ENCODE results near the gene EXOSC3. TPM values are rescaled to one million over a fixed set of nuclear protein-coding genes. Genes with fewer than 3 reads are reported as not detected.
"Not testable (repeated sequence)": the region's sequence is repeated elsewhere in the genome, so short reads cannot be mapped to it uniquely, and the experiment has no call there.

The EXOSC3 gene
- 63.8 and 69.9 TPM in 2 replicates for total RNA-seq

GRCh38 chr9:37784616-37785483, at the start of gene EXOSC3:
Gene EXOSC3, minus strand, starts transcription at chr9:37785064. Its CDS starts 20 bp downstream, at chr9:37785044.
- no peaks in the 10 kb centered on the region for H3K9me3 Mint-ChIP-seq
- TF ChIP-seq CTCF (IDR thresholded peaks at IDR 0.05), result no peak
- intact Hi-C loops (cut with micrococcal nuclease), result loop anchor here (1.0 to 10.0 kb wide), 5 partner anchors 15 to 300 kb away; partner anchors contain the start of genes DCAF10, POLR1E, SLC25A51 and TOMM5
- no peaks in the 10 kb centered on the region for H3K27me3 Mint-ChIP-seq
- peaks cover 35% of the 10 kb centered on the region for H3K4me1 Mint-ChIP-seq
- peak; percentile 87 for ATAC-seq (ENCODE audit: low read depth)
- peak within 1 kb of the TSS; percentile 93 for H3K27ac Mint-ChIP-seq
- CTCF ChIA-PET, result interaction anchor here (1.3 kb wide), 1 partner anchor 16 kb away, joined by 5 read pairs; the partner anchor contains the start of gene DCAF10
- peak; percentile 83 for DNase-seq
- H3K4me3 Mint-ChIP-seq, result peak within 1 kb of the TSS; percentile 98
- H3K36me3 Mint-ChIP-seq (ENCODE audit: low read depth), result peaks cover 43% of the 10 kb centered on the region
- POLR2A ChIA-PET, result interaction anchor here (0.6 to 2.9 kb wide), 12 partner anchors 9 to 1384 kb away, joined by 3 to 63 read pairs (median 4); partner anchors contain the start of genes DCAF10, SLC25A51, TOMM5 and TRMT10B

- no peak for ATAC-seq (ENCODE audit: low read depth)
- H3K36me3 Mint-ChIP-seq (ENCODE audit: low read depth), result peaks cover 52% of the 10 kb centered on the region
- DNase-seq, result no peak
- ChIA-PET CTCF (no interaction called here), POLR2A (no interaction called here)
- H3K9me3 Mint-ChIP-seq, result no peaks in the 10 kb centered on the region
- intact Hi-C loops (cut with micrococcal nuclease), result no loop called here
- H3K4me3 Mint-ChIP-seq, result no peak overlapping the region
- no peak overlapping the region for H3K27ac Mint-ChIP-seq
- TF ChIP-seq CTCF (IDR thresholded peaks at IDR 0.05), result no peak
- H3K4me1 Mint-ChIP-seq, result no peaks in the 10 kb centered on the region
- H3K27me3 Mint-ChIP-seq, result no peaks in the 10 kb centered on the region
Observed at GRCh38 chr9:37827483-37828165, 42.8 kb upstream of the EXOSC3 start.

- H3K27ac Mint-ChIP-seq; DNase-seq; H3K4me3 Mint-ChIP-seq; POLR2A ChIA-PET; ATAC-seq (ENCODE audit: low read depth); H3K27me3 Mint-ChIP-seq; CTCF ChIA-PET; H3K4me1 Mint-ChIP-seq; intact Hi-C loops (cut with micrococcal nuclease); H3K9me3 Mint-ChIP-seq: not testable (repeated sequence)
- H3K36me3 Mint-ChIP-seq (ENCODE audit: low read depth), result peaks cover 70% of the 10 kb centered on the region
Observed at GRCh38 chr9:37825174-37825573, 40.3 kb upstream of the EXOSC3 start.

GRCh38 chr9:37820142-37820541, 35.3 kb upstream of the EXOSC3 start:
- no peaks in the 10 kb centered on the region for H3K9me3 Mint-ChIP-seq
- H3K27ac Mint-ChIP-seq, result no peak overlapping the region
- ATAC-seq (ENCODE audit: low read depth), result no peak
- TF ChIP-seq CTCF (IDR thresholded peaks at IDR 0.05), result no peak
- ChIA-PET POLR2A (no interaction called here), CTCF (no interaction called here)
- H3K4me1 Mint-ChIP-seq, result no peaks in the 10 kb centered on the region
- intact Hi-C loops (cut with micrococcal nuclease), result no loop called here
- no peaks in the 10 kb centered on the region for H3K27me3 Mint-ChIP-seq
- peaks cover 49% of the 10 kb centered on the region for H3K36me3 Mint-ChIP-seq (ENCODE audit: low read depth)
- no peak overlapping the region for H3K4me3 Mint-ChIP-seq
- no peak for DNase-seq

- TF ChIP-seq CTCF (IDR thresholded peaks at IDR 0.05), result no peak
- CTCF ChIA-PET, result no interaction called here
- H3K4me1 Mint-ChIP-seq, result no peaks in the 10 kb centered on the region
- peaks cover 39% of the 10 kb centered on the region for H3K36me3 Mint-ChIP-seq (ENCODE audit: low read depth)
- ATAC-seq (ENCODE audit: low read depth) (no peak), DNase-seq (no peak)
- intact Hi-C loops (cut with micrococcal nuclease), result no loop called here
- H3K4me3 Mint-ChIP-seq, result no peak overlapping the region
- H3K27ac Mint-ChIP-seq, result no peak overlapping the region
- no peaks in the 10 kb centered on the region for H3K27me3 Mint-ChIP-seq
- POLR2A ChIA-PET, result interaction anchor here (0.7 kb wide), 1 partner anchor 12 kb away, joined by 3 read pairs; no protein-coding TSS in a partner anchor
- no peaks in the 10 kb centered on the region for H3K9me3 Mint-ChIP-seq
Observed at GRCh38 chr9:37818849-37819248, 34.0 kb upstream of the EXOSC3 start.
